SKM-1 (cell line): ENCODE data around the gene MAGI1.
"Not testable (repeated sequence)": the region's sequence is repeated elsewhere in the genome, so short reads cannot be mapped to it uniquely, and the experiment has no call there.

Experiments used
- DNase-seq: peaks from one replicate; lab custom pipeline; 2025; ENCODE audit not compliant: unreplicated experiment; lab: John Stamatoyannopoulos, UW

MAGI1 gene

DNA sequence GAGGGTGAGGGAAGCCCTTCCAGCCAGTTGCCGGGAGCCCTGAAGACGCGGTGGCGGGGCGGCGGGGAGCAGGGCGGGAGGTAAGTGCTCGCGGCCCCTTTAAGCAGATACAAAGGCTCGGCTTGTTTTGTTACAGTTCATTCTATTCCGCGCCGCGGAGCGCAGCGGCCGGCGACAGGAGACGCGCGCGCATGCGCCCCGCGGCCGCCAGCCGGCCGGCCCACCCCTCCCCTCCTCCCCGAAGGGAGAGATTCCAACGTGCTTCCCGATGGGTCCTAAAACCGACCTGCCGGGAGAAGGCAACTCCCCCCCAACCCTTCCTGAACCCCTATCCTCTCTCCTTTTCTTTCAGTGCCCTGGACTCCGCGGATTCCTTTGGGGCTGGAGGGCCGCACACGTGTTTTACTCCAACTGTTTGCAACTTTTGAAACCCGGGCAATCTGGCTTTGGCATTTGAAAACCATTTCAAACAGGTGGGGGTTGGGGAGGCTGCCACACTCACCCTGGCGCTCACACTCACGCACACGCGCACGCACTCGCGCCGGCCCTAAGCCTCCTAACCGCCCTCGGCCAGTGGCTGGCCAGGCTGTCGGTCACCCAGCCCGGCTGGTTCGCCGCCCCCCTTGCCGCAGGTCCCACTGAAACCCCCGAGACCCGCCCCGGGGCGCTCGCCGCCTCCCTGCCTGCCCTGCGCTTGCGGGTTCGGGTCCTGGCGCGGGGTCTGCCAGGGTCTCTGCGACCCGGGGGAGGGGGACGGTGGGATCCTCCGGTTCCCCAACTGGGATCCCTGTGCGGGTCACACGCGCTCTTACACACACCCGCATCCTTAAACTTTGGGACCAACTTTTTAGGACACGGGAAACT lies at the start of gene MAGI1:
Gene MAGI1, minus strand, starts transcription at position 193 of the 864 bp plus-strand sequence. CDS start 610 bp downstream, outside the sequence.
- DNase-seq: peak; percentile 85

GRCh38 chr3:66083784-66084213 lies 45.1 kb upstream of the MAGI1 start:
- DNase-seq: no peak

DNA sequence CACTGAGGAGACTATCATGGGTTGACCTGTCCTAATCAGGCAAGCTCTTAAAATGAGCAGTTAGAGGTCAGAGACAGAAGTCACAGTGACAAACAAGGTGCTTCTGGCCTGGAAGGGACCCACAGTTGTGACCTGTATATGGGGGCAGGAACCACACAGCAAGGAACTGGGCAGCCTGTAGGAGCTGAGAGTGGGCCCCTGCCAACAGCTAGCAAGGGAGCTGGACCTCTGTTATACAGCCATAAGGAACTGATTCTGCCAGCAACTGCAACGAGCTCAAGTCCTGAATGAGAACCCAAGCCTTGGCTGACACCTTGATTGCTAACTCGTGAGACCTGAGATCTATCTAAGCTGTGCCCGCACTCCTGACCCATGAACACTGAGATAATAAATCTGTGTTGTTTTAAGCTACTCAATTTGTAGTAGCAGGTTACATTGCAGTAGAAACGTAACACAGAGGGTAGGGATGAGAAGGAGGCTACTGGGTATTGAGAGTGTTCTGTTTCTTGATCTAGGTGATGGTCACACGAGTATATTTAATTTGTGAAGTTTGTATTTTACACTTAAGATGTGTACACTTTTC lies 44.5 kb upstream of the MAGI1 start:
- DNase-seq: no peak

GRCh38 chr3:66082679-66083078 lies 44.0 kb upstream of the MAGI1 start:
- DNase-seq: no peak

DNA sequence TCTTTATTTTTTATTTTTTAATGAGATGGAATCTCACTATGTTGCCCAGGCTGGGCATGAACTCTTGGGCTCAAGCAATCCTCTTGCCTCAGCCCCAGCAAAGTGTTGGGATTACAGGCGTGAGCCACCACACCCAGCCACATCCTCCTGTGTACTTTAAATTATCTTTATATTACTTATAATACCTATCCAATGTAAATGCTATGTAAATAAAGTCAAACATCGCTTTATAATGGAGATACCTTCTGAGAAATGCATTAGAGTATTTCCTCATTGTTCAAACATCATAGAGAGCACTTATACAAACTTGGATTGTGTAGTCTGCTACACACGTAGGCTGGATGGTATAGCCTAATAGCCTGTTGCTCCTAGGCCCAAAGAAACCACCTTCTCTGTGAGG lies 41.4 kb upstream of the MAGI1 start:
- no peak for DNase-seq

DNA sequence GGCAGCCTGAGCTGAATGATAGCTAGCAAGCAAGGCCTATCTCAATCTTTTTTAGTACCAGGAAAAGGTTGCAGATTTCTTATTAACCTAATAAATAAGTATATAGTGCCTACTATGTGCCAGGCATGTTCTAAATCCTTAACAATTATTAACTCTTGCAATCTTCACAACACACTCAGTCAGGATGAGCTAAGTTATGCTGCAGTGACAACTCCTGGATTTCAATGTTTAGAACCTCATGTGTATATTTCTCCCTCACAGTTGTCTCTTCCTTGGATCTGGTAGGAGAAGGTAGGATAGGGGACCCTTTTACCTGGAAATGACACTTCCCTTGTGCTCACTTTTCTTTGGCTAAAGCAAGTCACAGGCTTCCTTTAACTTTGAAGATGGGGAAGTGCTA lies 39.3 kb upstream of the MAGI1 start:
- DNase-seq: no peak

- DNase-seq: no peak
These were observed 38.2 kb upstream of the MAGI1 start for GRCh38 chr3:66076861-66077470.

DNA sequence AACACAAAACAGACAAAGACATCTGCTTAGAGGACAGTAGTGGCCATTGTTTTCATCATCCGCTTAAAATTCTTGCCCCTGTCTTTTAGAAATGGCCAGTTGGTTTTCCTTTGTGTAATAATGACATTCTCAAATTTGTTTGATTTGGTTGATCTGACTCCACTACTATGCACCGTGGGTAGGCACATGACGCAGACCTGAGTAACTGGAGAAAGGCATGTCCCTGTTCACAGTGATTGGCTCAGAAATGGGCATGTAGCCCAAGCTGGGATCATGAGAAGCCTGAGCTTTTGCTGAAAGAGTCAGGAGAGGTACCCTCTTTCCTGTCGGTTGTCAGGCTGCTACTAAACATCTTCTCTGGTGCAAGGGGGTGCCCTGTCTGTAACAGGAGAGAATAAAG lies 36.6 kb upstream of the MAGI1 start:
- no peak for DNase-seq

DNA sequence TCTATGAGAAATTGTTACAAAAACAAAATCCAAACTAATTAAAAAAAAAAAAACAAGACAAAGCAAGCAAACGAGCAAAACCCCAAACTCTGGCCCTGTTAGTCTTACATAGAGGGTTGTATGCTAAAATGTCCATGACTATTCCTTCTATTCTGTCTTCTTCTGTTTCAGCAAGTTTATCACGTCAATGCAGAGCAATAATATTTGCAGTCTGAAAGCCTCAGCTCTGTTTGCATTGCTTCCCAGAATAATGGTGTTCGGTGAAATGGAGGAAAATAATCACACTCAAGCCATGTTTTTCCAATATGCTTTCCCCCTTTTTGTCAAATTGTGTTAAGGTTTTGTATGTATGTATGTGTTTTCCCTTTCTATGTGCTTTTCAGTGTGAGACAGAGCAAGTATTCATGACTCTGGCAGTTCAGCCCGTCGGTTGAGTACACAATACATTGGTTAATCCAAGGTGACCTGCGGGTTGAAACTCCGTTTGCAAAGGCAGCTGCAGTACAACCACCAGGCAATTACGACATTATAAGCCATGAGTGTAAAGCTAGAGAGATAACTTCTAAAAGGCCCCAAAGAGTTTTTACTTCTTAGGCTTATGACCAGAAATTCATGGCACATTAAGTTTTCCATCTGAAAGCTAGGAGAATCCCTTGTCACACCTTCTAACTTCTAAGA lies 34.9 kb upstream of the MAGI1 start:
- no peak for DNase-seq

DNA sequence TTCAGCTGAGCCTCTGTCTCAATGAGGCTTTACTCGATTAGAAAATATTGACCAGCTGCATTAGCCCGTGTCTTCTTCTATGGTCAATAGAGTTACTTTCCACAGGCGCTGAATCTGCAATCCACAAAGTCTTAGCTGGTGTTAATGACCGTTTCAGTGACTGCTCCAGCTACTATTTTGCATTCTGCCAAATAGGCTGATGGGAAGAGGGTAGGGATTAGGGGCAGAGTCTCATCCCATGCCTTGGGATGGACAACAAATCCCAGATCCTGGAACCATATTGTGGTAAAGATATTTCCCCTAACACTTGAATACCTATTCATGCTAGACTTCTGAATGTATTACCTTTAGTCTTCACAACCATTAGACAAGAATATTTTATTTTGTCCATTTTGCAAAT lies 29.5 kb upstream of the MAGI1 start:
- no peak for DNase-seq

DNA sequence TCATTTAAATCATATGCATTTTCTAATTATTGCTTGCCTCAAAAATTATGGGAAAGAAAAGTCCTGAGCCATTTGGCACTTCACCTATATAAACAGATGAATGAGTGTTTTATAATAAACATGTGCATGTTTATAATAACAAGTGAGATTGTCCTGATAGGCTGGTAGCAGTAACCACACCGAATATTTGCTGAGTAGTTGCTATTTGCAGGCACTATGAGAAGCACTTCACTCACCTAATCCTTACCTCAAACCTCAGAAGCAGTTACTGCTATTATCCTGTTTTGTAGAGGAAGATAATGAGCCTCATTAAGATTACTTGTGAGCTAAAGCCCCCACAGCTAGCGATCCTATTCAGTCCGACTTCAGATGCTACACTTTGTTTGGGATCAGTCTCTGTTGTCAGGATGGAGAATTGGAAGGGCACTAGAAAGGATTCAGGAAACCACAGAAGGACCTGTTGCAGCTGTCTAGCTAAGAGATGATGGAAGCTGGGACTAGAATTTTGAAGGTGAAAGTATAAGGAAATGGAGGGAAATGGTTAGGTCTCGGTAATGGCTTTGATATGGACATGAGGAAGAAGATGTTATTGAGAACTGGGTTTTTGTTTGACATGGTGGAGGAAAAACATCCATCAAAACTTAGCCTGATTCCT lies 28.4 kb upstream of the MAGI1 start:
- DNase-seq: no peak

DNA sequence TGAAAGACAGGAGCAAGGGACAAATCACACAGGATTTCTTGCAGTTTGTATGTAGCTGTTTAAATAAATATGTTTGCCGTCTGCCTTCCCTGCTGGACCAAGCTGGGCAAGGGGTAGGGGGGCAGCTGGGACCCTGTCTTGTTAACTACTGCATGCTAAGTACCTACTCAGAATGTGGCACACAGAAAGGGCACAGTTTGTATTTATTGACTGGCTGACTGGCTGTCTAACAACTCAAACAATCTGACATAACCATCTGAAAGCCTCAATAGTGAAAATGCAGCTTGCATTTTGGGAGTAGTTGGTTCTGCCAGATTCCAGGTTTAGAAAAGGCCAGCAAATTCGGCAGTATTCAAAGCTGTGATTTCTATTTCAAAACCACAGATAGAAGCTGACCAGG lies 16.6 kb upstream of the MAGI1 start:
- no peak for DNase-seq

DNA sequence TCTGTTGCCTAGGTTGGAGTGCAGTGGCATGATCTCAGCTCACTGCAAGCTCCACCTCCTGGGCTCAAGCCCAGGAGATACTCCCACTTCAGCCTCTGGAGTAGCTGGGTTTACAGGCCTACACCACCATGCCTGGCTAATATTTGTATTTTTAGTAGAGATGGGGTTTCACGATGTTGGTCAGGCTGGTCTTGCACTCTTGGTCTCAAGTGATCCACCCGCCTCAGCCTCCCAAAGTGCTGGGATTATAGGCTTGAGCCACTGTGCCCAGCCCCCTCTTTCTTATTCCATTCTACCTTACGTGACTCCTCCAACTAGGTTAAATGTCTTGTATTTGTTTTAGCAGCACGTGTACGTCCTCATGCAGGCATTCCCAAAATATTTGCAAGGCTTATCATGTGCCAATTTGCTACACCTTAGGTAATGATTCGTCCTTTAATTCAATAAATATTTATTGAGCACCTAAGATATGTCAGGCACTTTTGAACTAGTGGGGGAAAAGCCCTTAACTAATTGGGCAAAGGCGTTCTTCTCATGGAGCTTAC lies 14.9 kb upstream of the MAGI1 start:
- DNase-seq: no peak

DNA sequence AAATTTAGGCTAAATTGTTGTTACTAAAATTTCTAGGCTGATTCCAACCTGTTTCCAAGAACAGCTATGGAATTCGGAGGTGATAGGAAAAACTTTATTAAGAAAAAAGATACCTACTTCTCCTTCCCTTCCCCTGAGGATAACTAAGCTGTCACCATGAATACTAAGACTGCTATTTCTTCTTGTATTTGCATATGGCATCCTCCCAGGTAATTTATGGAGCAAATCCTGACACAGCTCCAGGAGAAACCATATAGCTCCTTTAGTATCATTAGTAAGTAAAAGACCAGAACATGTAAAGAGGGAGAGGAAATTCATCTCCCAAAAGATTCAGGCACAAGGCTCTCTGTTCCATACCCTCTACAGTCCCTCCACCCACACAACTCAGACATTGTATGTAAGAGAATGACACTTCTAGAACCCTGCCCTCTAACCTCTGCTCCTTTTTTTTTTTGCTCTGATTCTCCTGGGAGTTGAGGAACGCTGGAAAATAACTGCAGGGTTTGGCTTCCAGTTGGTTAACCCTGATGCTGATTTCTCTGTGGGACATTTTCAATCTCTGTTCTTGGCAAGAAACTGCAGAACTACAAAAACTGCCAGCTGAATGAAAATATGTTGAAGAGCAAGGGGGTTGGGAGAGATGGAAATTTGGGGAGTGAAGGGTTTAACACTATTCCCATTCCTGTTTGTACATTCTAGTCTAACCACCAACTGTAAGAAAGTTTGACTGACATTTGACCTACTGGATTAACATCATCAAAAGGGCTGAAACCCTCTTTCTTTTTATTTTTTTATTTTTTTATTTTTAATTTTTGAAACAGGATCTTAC lies 14.2 kb upstream of the MAGI1 start:
- no peak for DNase-seq

GRCh38 chr3:66050821-66051220 lies 12.1 kb upstream of the MAGI1 start:
- DNase-seq: no peak

- no peak for DNase-seq
These were observed 9.3 kb upstream of the MAGI1 start for GRCh38 chr3:66048051-66048395.

DNA sequence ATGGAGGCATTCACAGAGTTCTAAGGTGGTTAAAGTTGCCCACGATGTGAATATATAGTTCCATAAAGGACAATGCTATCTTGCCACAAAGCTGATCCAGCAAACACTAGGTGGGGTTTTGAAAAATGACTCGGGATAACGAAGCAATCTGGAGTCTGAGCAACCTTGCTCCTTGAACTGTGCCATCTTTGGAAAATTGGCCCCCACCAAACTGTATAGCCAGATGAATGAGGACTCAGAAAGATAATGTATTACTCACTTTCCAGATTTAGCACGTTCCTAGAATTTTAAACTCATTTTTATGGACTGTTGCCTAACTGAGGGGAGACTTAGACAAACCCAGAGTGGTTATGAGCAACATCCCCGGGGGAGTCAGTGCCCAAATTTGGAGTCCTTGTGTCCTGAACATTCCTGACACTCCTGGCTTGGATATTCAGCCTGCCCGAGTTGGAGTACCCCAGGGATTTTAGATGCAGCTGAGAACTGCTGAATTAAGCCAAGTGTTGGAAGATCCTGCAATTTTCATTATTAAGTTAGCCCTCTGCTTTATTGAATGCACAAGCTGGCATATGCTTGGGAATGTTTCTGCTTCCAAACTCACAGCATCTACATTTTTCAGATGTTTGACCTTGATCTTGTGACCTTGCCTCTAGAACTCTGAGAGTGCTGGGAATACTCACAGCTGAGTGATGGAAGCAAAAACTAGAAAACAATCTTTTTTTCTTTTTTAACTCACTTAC lies 8.8 kb upstream of the MAGI1 start:
- no peak for DNase-seq

- DNase-seq: not testable (repeated sequence)
These were observed 7.6 kb upstream of the MAGI1 start for GRCh38 chr3:66046321-66046720.

DNA sequence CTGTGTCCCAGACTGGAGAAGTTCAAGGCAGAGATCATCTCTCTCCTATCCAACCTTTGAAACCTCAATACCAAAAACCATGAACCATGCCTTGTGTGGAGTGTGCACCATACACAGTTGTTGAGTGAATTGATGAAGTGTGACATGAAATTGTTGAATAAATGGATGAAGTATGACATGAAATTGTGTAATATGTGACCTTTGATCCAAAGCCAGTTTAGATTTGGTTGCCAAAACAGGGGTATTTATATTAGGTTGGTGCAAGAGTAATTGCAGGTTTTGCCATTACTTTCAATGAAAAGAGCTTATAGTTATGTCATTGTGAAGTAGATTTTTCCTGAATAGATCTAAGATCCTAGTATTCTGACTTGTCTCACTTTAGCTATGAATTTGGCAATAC lies 3.1 kb upstream of the MAGI1 start:
- no peak for DNase-seq
